H9 (cell line): ENCODE results near the gene TSPAN3. TPM values are rescaled to one million over a fixed set of nuclear protein-coding genes. Genes with fewer than 3 reads are reported as not detected.

Source experiments
- DNase-seq: peaks from one replicate; pipeline ENCODE4 v3.0.0-alpha.2; 2017
- H2AFZ ChIP-seq: one replicate; pipeline ENCODE4 v1.6.1; 2013; ENCODE audit warnings: mild to moderate bottlenecking, low read length, control low read depth, moderate library complexity
- H2AK5ac ChIP-seq: 2 replicates; pipeline ENCODE4 v1.6.1; 2013; ENCODE audit warnings: low read length, control low read depth, mixed read lengths; ENCODE audit not compliant: insufficient read length
- H2BK120ac ChIP-seq: one replicate; pipeline ENCODE4 v1.6.1; 2013; ENCODE audit warnings: low read depth, mild to moderate bottlenecking, low read length, control low read depth, inconsistent platforms; ENCODE audit not compliant: poor library complexity, severe bottlenecking
- H2BK12ac ChIP-seq: 2 replicates; pipeline ENCODE4 v1.6.1; 2013; ENCODE audit warnings: low read length, control low read depth, mixed read lengths, low read depth; ENCODE audit not compliant: insufficient read length
- H2BK15ac ChIP-seq: 2 replicates; pipeline ENCODE4 v1.6.1; 2013; ENCODE audit warnings: low read depth, low read length, control low read depth
- H2BK20ac ChIP-seq: one replicate; pipeline ENCODE4 v1.6.1; 2013; ENCODE audit warnings: low read depth, mild to moderate bottlenecking, low read length, control low read depth, inconsistent platforms; ENCODE audit not compliant: poor library complexity, severe bottlenecking
- H2BK5ac ChIP-seq: 2 replicates; pipeline ENCODE4 v1.6.1; 2013; ENCODE audit warnings: low read length, control low read depth, mixed read lengths; ENCODE audit not compliant: insufficient read length
- H3K14ac ChIP-seq: 2 replicates; pipeline ENCODE4 v1.6.1; 2013; ENCODE audit warnings: low read length, control low read depth; ENCODE audit not compliant: insufficient read depth
- H3K18ac ChIP-seq: 2 replicates; pipeline ENCODE4 v1.6.1; 2013; ENCODE audit warnings: low read depth, mild to moderate bottlenecking, mixed read lengths, low read length, control low read depth; ENCODE audit not compliant: insufficient read length
- H3K23ac ChIP-seq: 2 replicates; pipeline ENCODE4 v1.6.1; 2013; ENCODE audit warnings: low read length, control low read depth, mixed read lengths, low read depth; ENCODE audit not compliant: insufficient read length
- H3K23me2 ChIP-seq: 2 replicates; pipeline ENCODE4 v1.6.1; 2013; ENCODE audit warnings: low read depth, mild to moderate bottlenecking, mixed read lengths, low read length, control low read depth; ENCODE audit not compliant: insufficient read length, poor library complexity, severe bottlenecking
- H3K27ac ChIP-seq: 2 replicates; pipeline ENCODE4 v1.5.1; 2013; ENCODE audit warnings: low read length, control low read depth, mixed read lengths, low read depth; ENCODE audit not compliant: insufficient read length
- H3K27me3 ChIP-seq: 2 replicates; pipeline ENCODE4 v1.6.1; 2013; ENCODE audit warnings: low read length, control low read depth, inconsistent platforms; ENCODE audit not compliant: insufficient read depth
- H3K4ac ChIP-seq: 2 replicates; pipeline ENCODE4 v1.6.1; 2013; ENCODE audit warnings: low read depth, mild to moderate bottlenecking, control low read depth, inconsistent platforms, low read length, moderate library complexity
- H3K4me1 ChIP-seq: 2 replicates; pipeline ENCODE4 v1.6.1; 2013; ENCODE audit warnings: low read length, control low read depth, inconsistent platforms; ENCODE audit not compliant: insufficient read depth
- H3K4me2 ChIP-seq: 2 replicates; pipeline ENCODE4 v1.6.1; 2013; ENCODE audit warnings: low read length, control low read depth, mixed read lengths; ENCODE audit not compliant: insufficient read length, insufficient read depth
- H3K56ac ChIP-seq: 2 replicates; pipeline ENCODE4 v1.6.1; 2013; ENCODE audit warnings: low read depth, mild to moderate bottlenecking, mixed read lengths, low read length, control low read depth; ENCODE audit not compliant: insufficient read length
- H3K79me1 ChIP-seq: 2 replicates; pipeline ENCODE4 v1.6.1; 2013; ENCODE audit warnings: low read depth, mild to moderate bottlenecking, moderate library complexity, low read length, control low read depth, inconsistent platforms; ENCODE audit not compliant: insufficient read depth, poor library complexity, severe bottlenecking
- H3K79me2 ChIP-seq: 2 replicates; pipeline ENCODE4 v1.6.1; 2013; ENCODE audit warnings: low read length, control low read depth, inconsistent platforms; ENCODE audit not compliant: insufficient read depth
- H3K9ac ChIP-seq: 2 replicates; pipeline ENCODE4 v1.6.1; 2013; ENCODE audit warnings: low read length, control low read depth, mixed read lengths; ENCODE audit not compliant: insufficient read length; ENCODE audit errors: extremely low read depth
- H3K9me3 ChIP-seq: one replicate; pipeline ENCODE4 v1.6.1; 2013; ENCODE audit warnings: low read depth, low read length, inconsistent platforms; ENCODE audit not compliant: control insufficient read depth
- H3T11ph ChIP-seq: one replicate; pipeline ENCODE4 v1.6.1; 2013; ENCODE audit warnings: mild to moderate bottlenecking, low read length, control low read depth, inconsistent platforms
- H4K20me1 ChIP-seq: one replicate; pipeline ENCODE4 v1.6.1; 2013; ENCODE audit not compliant: control insufficient read depth, insufficient read length, insufficient read depth
- H4K5ac ChIP-seq: 2 replicates; pipeline ENCODE4 v1.6.1; 2013; ENCODE audit warnings: low read depth, mild to moderate bottlenecking, mixed read lengths, low read length, control low read depth; ENCODE audit not compliant: insufficient read length
- H4K8ac ChIP-seq: replicated peaks from 2 replicates; pipeline ENCODE4 v1.6.1; 2013; ENCODE audit warnings: low read length, control low read depth, mixed read lengths, low read depth; ENCODE audit not compliant: insufficient read length
- H4K91ac ChIP-seq: 2 replicates; pipeline ENCODE4 v1.6.1; 2013; ENCODE audit warnings: low read depth, mild to moderate bottlenecking, moderate library complexity, mixed read lengths, low read length, control low read depth; ENCODE audit not compliant: insufficient read length
- H3K27ac Mint-ChIP-seq, 3 experiments: 2 replicates in 2 of 3; 3 replicates in 1 of 3; pipeline ENCODE4 v1.8.0; 2020 to 2021; ENCODE audit warnings: mixed read lengths in 3 of 3, mild to moderate bottlenecking in 1 of 3, moderate library complexity in 1 of 3
- H3K27me3 Mint-ChIP-seq: 2 replicates; pipeline ENCODE4 v1.8.0; 2021; ENCODE audit warnings: low read depth, mild to moderate bottlenecking, moderate library complexity, mixed read lengths
- H3K36me3 Mint-ChIP-seq, 3 experiments: 2 replicates in 2 of 3; 3 replicates in 1 of 3; pipeline ENCODE4 v1.8.0; 2020 to 2021; ENCODE audit warnings: low read depth in 3 of 3, mixed read lengths in 3 of 3; ENCODE audit not compliant: insufficient read depth in 1 of 3
- H3K4me1 Mint-ChIP-seq, 2 experiments: 2 replicates each; pipeline ENCODE4 v1.8.0; 2020; ENCODE audit warnings: mixed read lengths in 2 of 2
- H3K4me3 Mint-ChIP-seq, 2 experiments: 2 replicates in 1 of 2; 3 replicates in 1 of 2; pipeline ENCODE4 v1.8.0; 2020 to 2021; ENCODE audit warnings: mild to moderate bottlenecking in 2 of 2, mixed read lengths in 2 of 2, moderate library complexity in 1 of 2
- H3K9me3 Mint-ChIP-seq, 2 experiments: 2 replicates in 1 of 2; 3 replicates in 1 of 2; pipeline ENCODE4 v1.8.0; 2020; ENCODE audit warnings: mild to moderate bottlenecking in 2 of 2, mixed read lengths in 2 of 2, moderate library complexity in 1 of 2
- WGBS: extraction: QIAGEN DNeasy Blood & Tissue Kit; methylation state at CpG from one replicate; pipeline ENCODE4 v1.1.7; 2013; ENCODE audit warnings: missing lambda C conversion rate, low lambda C conversion rate, mixed read lengths; ENCODE audit not compliant: insufficient read length; ENCODE audit errors: extremely low coverage; 5-methylcytosine and 5-hydroxymethylcytosine counted together
- total RNA-seq: library from RNA; stranded (reverse); gene quantifications from 2 replicates; pipeline ENCODE4 v1.2.1, GENCODE V29; 2021
- TF ChIP-seq, protein P1 (sequence below): fragments of 200-600 bp; sonication (generic); conservative IDR thresholded peaks from 3 replicates; pipeline ENCODE4 v1.8.0; 2021; ENCODE audit warnings: antibody characterized with exemption, mild to moderate bottlenecking

TSPAN3 gene
- total RNA-seq, 1 experiment from 2014 or later: 117 TPM

DNA sequence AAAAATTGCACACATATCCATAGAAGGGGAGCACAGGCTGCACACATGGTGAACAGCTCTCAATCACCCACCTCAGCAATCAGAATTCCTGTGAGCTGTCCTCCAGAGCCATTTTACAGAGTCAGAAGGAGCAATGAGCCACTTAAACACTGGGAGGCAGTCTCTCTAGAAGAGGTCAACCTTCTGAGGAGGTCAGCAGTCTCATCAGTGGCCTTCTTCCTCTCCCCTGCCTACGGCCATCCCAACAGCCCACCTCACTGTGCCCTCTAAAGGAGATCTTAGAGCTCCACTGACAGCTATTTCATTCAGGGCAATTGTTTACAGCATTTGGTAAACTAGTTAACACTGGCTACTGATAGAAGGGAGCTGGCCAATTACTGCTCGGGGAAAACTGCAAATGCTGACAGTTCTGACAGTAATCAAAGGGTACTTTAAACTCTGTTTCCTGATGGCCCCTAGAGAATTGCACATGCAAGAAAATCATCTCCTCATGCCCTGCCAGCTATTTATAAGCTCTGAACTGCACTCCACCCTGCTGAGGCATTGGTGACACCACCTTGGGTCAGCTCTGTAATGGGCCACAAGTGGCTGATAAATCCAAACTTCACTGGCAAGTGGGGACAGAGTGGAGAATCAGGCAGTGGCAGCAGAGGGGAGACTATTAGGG, 42.1 kb upstream of the TSPAN3 start:
- Histone ChIP-seq H2BK120ac (no peak overlapping the region), H2BK20ac (no peak overlapping the region), H3T11ph (no peak overlapping the region), H4K8ac (no peak overlapping the region), H3K9me3 (no peaks in the 10 kb centered on the region), H2BK5ac (no peak overlapping the region), H3K27me3 (no peaks in the 10 kb centered on the region), H3K4me1 (no peaks in the 10 kb centered on the region), H3K56ac (no peak overlapping the region), H3K18ac (no peak overlapping the region), H3K27ac (no peak overlapping the region), H2BK15ac (no peak overlapping the region), H3K4me2 (no peak overlapping the region), H2AK5ac (no peak overlapping the region), H3K23ac (no peak overlapping the region), H4K91ac (no peak overlapping the region), H3K9ac (no peak overlapping the region), H2BK12ac (no peak overlapping the region), H2AFZ (no peak overlapping the region), H3K4ac (no peak overlapping the region), H3K14ac (no peak overlapping the region), H4K5ac (no peak overlapping the region), H3K79me2 (no peaks in the 10 kb centered on the region), H4K20me1 (no peaks in the 10 kb centered on the region), H3K23me2 (no peaks in the 10 kb centered on the region), H3K79me1 (no peaks in the 10 kb centered on the region)
- TF ChIP-seq, protein P1, sequence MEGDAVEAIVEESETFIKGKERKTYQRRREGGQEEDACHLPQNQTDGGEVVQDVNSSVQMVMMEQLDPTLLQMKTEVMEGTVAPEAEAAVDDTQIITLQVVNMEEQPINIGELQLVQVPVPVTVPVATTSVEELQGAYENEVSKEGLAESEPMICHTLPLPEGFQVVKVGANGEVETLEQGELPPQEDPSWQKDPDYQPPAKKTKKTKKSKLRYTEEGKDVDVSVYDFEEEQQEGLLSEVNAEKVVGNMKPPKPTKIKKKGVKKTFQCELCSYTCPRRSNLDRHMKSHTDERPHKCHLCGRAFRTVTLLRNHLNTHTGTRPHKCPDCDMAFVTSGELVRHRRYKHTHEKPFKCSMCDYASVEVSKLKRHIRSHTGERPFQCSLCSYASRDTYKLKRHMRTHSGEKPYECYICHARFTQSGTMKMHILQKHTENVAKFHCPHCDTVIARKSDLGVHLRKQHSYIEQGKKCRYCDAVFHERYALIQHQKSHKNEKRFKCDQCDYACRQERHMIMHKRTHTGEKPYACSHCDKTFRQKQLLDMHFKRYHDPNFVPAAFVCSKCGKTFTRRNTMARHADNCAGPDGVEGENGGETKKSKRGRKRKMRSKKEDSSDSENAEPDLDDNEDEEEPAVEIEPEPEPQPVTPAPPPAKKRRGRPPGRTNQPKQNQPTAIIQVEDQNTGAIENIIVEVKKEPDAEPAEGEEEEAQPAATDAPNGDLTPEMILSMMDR: peak; percentile 55
- no peaks in the 10 kb centered on the region for H3K27me3 Mint-ChIP-seq
- peaks cover 1 to 5% of the 10 kb centered on the region in 2 experiments for H3K4me1 Mint-ChIP-seq
- no CpG with 5 or more reads among the region's 2 CpGs for WGBS
- H3K4me3 Mint-ChIP-seq: no peak overlapping the region
- H3K9me3 Mint-ChIP-seq: no peaks in the 10 kb centered on the region
- DNase-seq: peak; percentile 40
- peak overlapping the region in 1 of 3 experiments; percentile 36; a peak in 2 of 7 replicates for H3K27ac Mint-ChIP-seq
- peaks cover 0 to 5% (median 2%) of the 10 kb centered on the region in 3 experiments; a peak in 3 of 7 replicates for H3K36me3 Mint-ChIP-seq
